CD4-positive, alpha-beta T cell treated with Interleukin-1 beta for 1 hour (primary cell): ENCODE results near the gene IGSF1.
"Not testable (repeated sequence)": the region's sequence is repeated elsewhere in the genome, so short reads cannot be mapped to it uniquely, and the experiment has no call there.

ENCODE experiments used
- DNase-seq, 2 donors: peaks; one replicate each; pipeline ENCODE4 v3.0.0-alpha.2; 2020 to 2022

Gene IGSF1

GRCh38 chrX:131264053-131264452 lies 25.1 kb downstream of the IGSF1 start:
- DNase-seq, result no peak

GRCh38 chrX:131262738-131263679 lies 26.1 kb downstream of the IGSF1 start:
- DNase-seq, result no peak

- no peak for DNase-seq
These were observed 26.9 kb downstream of the IGSF1 start for GRCh38 chrX:131262200-131262599.

GRCh38 chrX:131257367-131257766 lies 31.7 kb downstream of the IGSF1 start:
- no peak for DNase-seq

GRCh38 chrX:131250984-131251738 lies 37.9 kb downstream of the IGSF1 start:
- DNase-seq, result not testable (repeated sequence)

GRCh38 chrX:131239057-131239456 lies 50.0 kb downstream of the IGSF1 start:
- DNase-seq, result no peak

GRCh38 chrX:131237363-131237762 lies 51.7 kb downstream of the IGSF1 start:
- no peak for DNase-seq

- no peak for DNase-seq
These were observed 53.1 kb downstream of the IGSF1 start for GRCh38 chrX:131235768-131236545.

GRCh38 chrX:131227608-131228007 lies 61.5 kb downstream of the IGSF1 start:
- no peak for DNase-seq

- DNase-seq, result no peak
These were observed 62.5 kb downstream of the IGSF1 start for GRCh38 chrX:131226591-131226990.

GRCh38 chrX:131225078-131225477 lies 64.0 kb downstream of the IGSF1 start:
- no peak for DNase-seq
